HFF-Myc (cell line): ENCODE results near the gene ANKRD12.

ENCODE experiments used
- DNase-seq: peaks from one replicate; pipeline ENCODE4 v3.0.0-alpha.2; 2011; ENCODE audit warnings: low read depth; ENCODE audit errors: extremely low read depth
- H3K4me3 ChIP-seq: replicated peaks from 2 replicates; pipeline ENCODE4 v1.5.1; 2011; ENCODE audit warnings: low read depth, mild to moderate bottlenecking, control low read depth, low read length
- CTCF ChIP-seq: IDR thresholded peaks from 2 replicates; pipeline ENCODE4 v1.5.1; 2012; ENCODE audit warnings: mild to moderate bottlenecking, low read depth, low read length, control low read depth; ENCODE audit errors: missing control alignments

Gene ANKRD12

GRCh38 chr18:9120796-9121195 lies 15.8 kb upstream of the ANKRD12 start:
- no peak for TF ChIP-seq CTCF
- no peak for DNase-seq

GRCh38 chr18:9123520-9123919 lies 13.1 kb upstream of the ANKRD12 start:
- no peak for TF ChIP-seq CTCF
- no peak overlapping the region for H3K4me3 ChIP-seq
- DNase-seq = no peak

More at GRCh38 chr18:9120796-9121195, 15.8 kb upstream of the ANKRD12 start:
- no peak overlapping the region for H3K4me3 ChIP-seq

- no peak overlapping the region for H3K4me3 ChIP-seq
- no peak for TF ChIP-seq CTCF
- no peak for DNase-seq
These were observed 11.8 kb upstream of the ANKRD12 start for GRCh38 chr18:9124824-9125223.

GRCh38 chr18:9126337-9126736 lies 10.2 kb upstream of the ANKRD12 start:
- DNase-seq = no peak
- no peak for TF ChIP-seq CTCF
- no peak overlapping the region for H3K4me3 ChIP-seq

- DNase-seq = no peak
- TF ChIP-seq CTCF = no peak
- H3K4me3 ChIP-seq = no peak overlapping the region
These were observed 6.4 kb upstream of the ANKRD12 start for GRCh38 chr18:9130195-9130594.

GRCh38 chr18:9130806-9131205 lies 5.8 kb upstream of the ANKRD12 start:
- TF ChIP-seq CTCF = no peak
- no peak overlapping the region for H3K4me3 ChIP-seq
- DNase-seq = no peak

GRCh38 chr18:9132628-9133027 lies 4.0 kb upstream of the ANKRD12 start:
- no peak for DNase-seq
- no peak for TF ChIP-seq CTCF
- H3K4me3 ChIP-seq = no peak overlapping the region
